Chondrocyte (in vitro differentiated cells): ENCODE results near the gene RNF25. TPM values are rescaled to one million over a fixed set of nuclear protein-coding genes. Genes with fewer than 3 reads are reported as not detected.
A peak's percentile ranks its signal among the peaks of the same experiment; 100 is the strongest.

ENCODE experiments used
- DNase-seq: peaks from one replicate; pipeline ENCODE4 v3.0.0; 2021; ENCODE audit warnings: mixed read lengths, low spot score
- H3K27ac Mint-ChIP-seq: one replicate; pipeline ENCODE4 v1.8.0; 2021; ENCODE audit warnings: mild to moderate bottlenecking, moderate library complexity, mixed read lengths; ENCODE audit not compliant: unreplicated experiment
- H3K27me3 Mint-ChIP-seq: 2 replicates; pipeline ENCODE4 v1.8.0; 2021; ENCODE audit warnings: low read depth, mixed read lengths
- H3K36me3 Mint-ChIP-seq: 2 replicates; pipeline ENCODE4 v1.8.0; 2021; ENCODE audit warnings: low read depth, mixed read lengths
- H3K4me1 Mint-ChIP-seq: 2 replicates; pipeline ENCODE4 v1.8.0; 2021; ENCODE audit warnings: low read depth, mild to moderate bottlenecking, mixed read lengths
- H3K4me3 Mint-ChIP-seq: one replicate; pipeline ENCODE4 v1.8.0; 2021; ENCODE audit warnings: mild to moderate bottlenecking, moderate library complexity, mixed read lengths; ENCODE audit not compliant: unreplicated experiment
- H3K9me3 Mint-ChIP-seq: 2 replicates; pipeline ENCODE4 v1.8.0; 2021; ENCODE audit warnings: low read depth, mixed read lengths
- total RNA-seq: library from RNA; stranded (reverse); gene quantifications from 3 replicates; pipeline ENCODE4 v1.2.1, GENCODE V29; 2021
- TF ChIP-seq, protein P1 (sequence below): fragments of 200-600 bp; sonication (generic); IDR thresholded peaks from 2 replicates; pipeline ENCODE4 v1.5.0; 2021; ENCODE audit warnings: antibody characterized with exemption, mild to moderate bottlenecking, moderate library complexity

The RNF25 gene
- total RNA-seq, 1 donor from 2014 or later, result 30.4 TPM

DNA sequence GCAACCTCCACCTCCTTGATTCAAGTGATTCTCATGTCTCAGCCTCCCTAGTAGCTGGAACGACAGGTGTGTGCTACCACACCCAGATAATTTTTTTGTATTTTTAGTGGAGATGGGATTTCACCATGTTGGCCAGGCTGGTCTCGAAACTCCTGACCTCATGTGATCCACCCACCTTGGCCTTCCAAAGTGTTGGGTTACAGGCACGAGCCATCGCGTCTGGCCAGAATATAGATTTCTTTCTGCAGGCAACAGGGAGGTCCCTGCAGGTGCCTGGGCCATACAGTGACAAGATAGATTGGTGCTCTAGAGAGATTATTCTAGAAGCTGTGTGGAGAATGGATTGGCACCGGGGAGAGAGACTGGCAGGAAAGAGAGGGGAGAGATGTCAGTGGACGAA, 50.8 kb downstream of the RNF25 start:
- H3K4me3 Mint-ChIP-seq, result no peak overlapping the region
- H3K36me3 Mint-ChIP-seq, result peaks cover 5% of the 10 kb centered on the region
- H3K4me1 Mint-ChIP-seq, result peaks cover 8% of the 10 kb centered on the region
- no peaks in the 10 kb centered on the region for H3K27me3 Mint-ChIP-seq
- H3K9me3 Mint-ChIP-seq, result no peaks in the 10 kb centered on the region
- H3K27ac Mint-ChIP-seq, result no peak overlapping the region
- no peak for DNase-seq
- TF ChIP-seq, protein P1, sequence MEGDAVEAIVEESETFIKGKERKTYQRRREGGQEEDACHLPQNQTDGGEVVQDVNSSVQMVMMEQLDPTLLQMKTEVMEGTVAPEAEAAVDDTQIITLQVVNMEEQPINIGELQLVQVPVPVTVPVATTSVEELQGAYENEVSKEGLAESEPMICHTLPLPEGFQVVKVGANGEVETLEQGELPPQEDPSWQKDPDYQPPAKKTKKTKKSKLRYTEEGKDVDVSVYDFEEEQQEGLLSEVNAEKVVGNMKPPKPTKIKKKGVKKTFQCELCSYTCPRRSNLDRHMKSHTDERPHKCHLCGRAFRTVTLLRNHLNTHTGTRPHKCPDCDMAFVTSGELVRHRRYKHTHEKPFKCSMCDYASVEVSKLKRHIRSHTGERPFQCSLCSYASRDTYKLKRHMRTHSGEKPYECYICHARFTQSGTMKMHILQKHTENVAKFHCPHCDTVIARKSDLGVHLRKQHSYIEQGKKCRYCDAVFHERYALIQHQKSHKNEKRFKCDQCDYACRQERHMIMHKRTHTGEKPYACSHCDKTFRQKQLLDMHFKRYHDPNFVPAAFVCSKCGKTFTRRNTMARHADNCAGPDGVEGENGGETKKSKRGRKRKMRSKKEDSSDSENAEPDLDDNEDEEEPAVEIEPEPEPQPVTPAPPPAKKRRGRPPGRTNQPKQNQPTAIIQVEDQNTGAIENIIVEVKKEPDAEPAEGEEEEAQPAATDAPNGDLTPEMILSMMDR, result no peak

DNA sequence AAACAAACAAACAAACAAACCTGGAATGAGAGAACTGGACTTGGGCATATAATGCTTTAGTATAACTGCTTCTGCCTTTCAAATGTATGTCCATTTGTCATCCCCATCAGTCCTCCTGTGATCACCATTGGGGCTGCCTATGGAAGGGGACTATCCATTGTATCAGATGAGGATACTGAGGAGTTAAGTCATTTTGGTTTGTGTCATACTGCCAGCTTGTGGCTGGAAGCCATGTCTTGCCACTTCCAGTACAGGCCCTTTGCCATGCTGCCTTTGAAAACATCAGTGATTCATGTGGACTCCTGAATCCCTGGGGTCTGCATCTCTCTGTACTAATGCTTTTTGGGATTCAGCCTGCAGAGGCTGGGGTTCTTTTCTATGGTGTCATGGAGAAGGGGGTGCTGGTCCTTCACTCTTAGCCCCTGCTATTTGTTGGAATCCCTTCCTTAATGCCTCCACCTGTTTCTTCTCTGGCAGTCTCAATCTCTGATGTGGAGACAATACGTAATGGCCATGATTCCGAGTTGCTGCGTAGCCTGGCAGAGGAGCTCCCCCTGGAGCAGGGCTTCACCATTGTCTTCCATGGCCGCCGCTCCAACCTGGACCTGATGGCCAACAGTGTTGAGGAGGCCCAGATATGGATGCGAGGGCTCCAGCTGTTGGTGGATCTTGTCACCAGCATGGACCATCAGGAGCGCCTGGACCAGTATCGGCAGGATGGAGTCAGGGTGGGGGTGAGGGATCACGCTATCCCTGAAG, 53.5 kb downstream of the RNF25 start:
- H3K9me3 Mint-ChIP-seq, result no peaks in the 10 kb centered on the region
- no peak for DNase-seq
- no peaks in the 10 kb centered on the region for H3K27me3 Mint-ChIP-seq
- H3K27ac Mint-ChIP-seq, result no peak overlapping the region
- no peak overlapping the region for H3K4me3 Mint-ChIP-seq
- peaks cover 8% of the 10 kb centered on the region for H3K4me1 Mint-ChIP-seq
- peaks cover 5% of the 10 kb centered on the region for H3K36me3 Mint-ChIP-seq
- TF ChIP-seq, protein P1, result peak; percentile 62

DNA sequence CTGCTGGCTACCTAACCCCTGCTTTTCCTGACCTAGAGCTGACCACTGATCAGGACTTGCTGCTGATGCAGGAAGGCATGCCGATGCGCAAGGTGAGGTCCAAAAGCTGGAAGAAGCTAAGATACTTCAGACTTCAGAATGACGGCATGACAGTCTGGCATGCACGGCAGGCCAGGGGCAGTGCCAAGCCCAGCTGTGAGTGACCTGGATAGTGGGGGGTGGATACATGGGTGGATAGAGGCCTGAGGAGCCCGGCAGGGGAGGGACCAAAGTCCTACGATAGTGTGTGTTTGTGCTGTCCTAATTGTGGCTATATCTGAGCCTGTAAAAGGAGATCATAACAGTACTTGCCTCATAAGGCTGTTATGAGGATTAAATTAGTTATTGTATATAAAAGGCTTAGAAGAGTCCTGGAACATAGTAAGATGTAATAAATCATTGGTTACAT, 55.9 kb downstream of the RNF25 start:
- no peak overlapping the region for H3K27ac Mint-ChIP-seq
- no peaks in the 10 kb centered on the region for H3K4me1 Mint-ChIP-seq
- H3K27me3 Mint-ChIP-seq, result no peaks in the 10 kb centered on the region
- peaks cover 5% of the 10 kb centered on the region for H3K36me3 Mint-ChIP-seq
- TF ChIP-seq, protein P1, result no peak
- no peaks in the 10 kb centered on the region for H3K9me3 Mint-ChIP-seq
- H3K4me3 Mint-ChIP-seq, result no peak overlapping the region
- DNase-seq, result no peak

Other genes with a start within 250 kb of the RNF25 start
- gene USP37, start 103.7 kb downstream of the RNF25 start, total RNA-seq, result 9.5 to 14.6 TPM (median 10.0 TPM) in 3 replicates
- 32.3 to 46.2 TPM (median 32.4 TPM) in 3 replicates for gene CNOT9, start 103.2 kb downstream of the RNF25 start, total RNA-seq
- 4.1 to 8.6 TPM (median 5.0 TPM) in 3 replicates for gene PLCD4, start 64.1 kb downstream of the RNF25 start, total RNA-seq
- 26.5 to 34.3 TPM (median 26.6 TPM) in 3 replicates for gene ZNF142, start 12.4 kb downstream of the RNF25 start, total RNA-seq
- 24.5 to 44.9 TPM (median 30.0 TPM) in 3 replicates for gene BCS1L, start 12.3 kb downstream of the RNF25 start, total RNA-seq
- gene STK36, start 84 bp upstream of the RNF25 start, total RNA-seq, result 42.1 to 63.2 TPM (median 42.7 TPM) in 3 replicates
- 20.3 to 21.3 TPM (median 20.7 TPM) in 3 replicates for gene TTLL4, start 38.8 kb upstream of the RNF25 start, total RNA-seq
- 1.7 to 5.2 TPM (median 4.7 TPM) in 3 replicates for gene CYP27A1, start 110.1 kb upstream of the RNF25 start, total RNA-seq
- gene PRKAG3, start 159.8 kb upstream of the RNF25 start, total RNA-seq, result not detected in 3 replicates
- not detected in 3 replicates for gene WNT6, start 187.8 kb upstream of the RNF25 start, total RNA-seq
- not detected in 3 replicates for gene WNT10A, start 208.8 kb upstream of the RNF25 start, total RNA-seq